Fibroblast of villous mesenchyme (primary cell): ENCODE data around the gene GJC1. TPM values are rescaled to one million over a fixed set of nuclear protein-coding genes. Genes with fewer than 3 reads are reported as not detected.

Experiments
- DNase-seq: peaks from one replicate; pipeline ENCODE4 v3.0.0-alpha.2; 2010; ENCODE audit warnings: low read depth
- H3K4me3 ChIP-seq: 2 replicates; pipeline ENCODE4 v1.5.1; 2011; ENCODE audit warnings: low read depth, mild to moderate bottlenecking, low read length
- CTCF ChIP-seq: IDR thresholded peaks from 2 replicates; pipeline ENCODE4 v1.5.1; 2012; ENCODE audit warnings: low read depth, mild to moderate bottlenecking, low read length; ENCODE audit not compliant: insufficient read depth
- total RNA-seq: library from RNA; depleted of rRNA; stranded (reverse); fragments of >200 nt; gene quantifications from 2 replicates; pipeline ENCODE4 v1.2.3, GENCODE V29; 2012

GJC1 gene
- total RNA-seq, 1 donor: 30.2 TPM

- no peak for TF ChIP-seq CTCF
- no peak for DNase-seq
- H3K4me3 ChIP-seq: no peak overlapping the region
These were observed 56.9 kb downstream of the GJC1 start for GRCh38 chr17:44773140-44773539.

GRCh38 chr17:44772308-44773045, 57.6 kb downstream of the GJC1 start:
- no peak for TF ChIP-seq CTCF
- H3K4me3 ChIP-seq: no peak overlapping the region
- DNase-seq: no peak

GRCh38 chr17:44770166-44770925, 59.7 kb downstream of the GJC1 start:
- H3K4me3 ChIP-seq: no peak overlapping the region
- DNase-seq: no peak
- TF ChIP-seq CTCF: no peak

GRCh38 chr17:44769647-44770084, 60.4 kb downstream of the GJC1 start:
- TF ChIP-seq CTCF: no peak
- no peak for DNase-seq
- H3K4me3 ChIP-seq: no peak overlapping the region

- no peak for DNase-seq
- no peak for TF ChIP-seq CTCF
- H3K4me3 ChIP-seq: no peak overlapping the region
These were observed 60.9 kb downstream of the GJC1 start for GRCh38 chr17:44769230-44769629.

- DNase-seq: no peak
- no peak for TF ChIP-seq CTCF
- H3K4me3 ChIP-seq: no peak overlapping the region
These were observed 61.5 kb downstream of the GJC1 start for GRCh38 chr17:44768505-44769142.
